Measurements from ENCODE around the gene PI4KB. TPM values are rescaled to one million over a fixed set of nuclear protein-coding genes. Genes with fewer than 3 reads are reported as not detected.
A peak's percentile ranks its signal among the peaks of the same experiment; 100 is the strongest.

PI4KB gene
- total and polyA plus RNA-seq, 9 of the 15 experiments (the other 6 are each of a cell fraction or from before 2014, with no cell fraction given) = 3.1 to 65.4 (median 45.1) TPM

DNA sequence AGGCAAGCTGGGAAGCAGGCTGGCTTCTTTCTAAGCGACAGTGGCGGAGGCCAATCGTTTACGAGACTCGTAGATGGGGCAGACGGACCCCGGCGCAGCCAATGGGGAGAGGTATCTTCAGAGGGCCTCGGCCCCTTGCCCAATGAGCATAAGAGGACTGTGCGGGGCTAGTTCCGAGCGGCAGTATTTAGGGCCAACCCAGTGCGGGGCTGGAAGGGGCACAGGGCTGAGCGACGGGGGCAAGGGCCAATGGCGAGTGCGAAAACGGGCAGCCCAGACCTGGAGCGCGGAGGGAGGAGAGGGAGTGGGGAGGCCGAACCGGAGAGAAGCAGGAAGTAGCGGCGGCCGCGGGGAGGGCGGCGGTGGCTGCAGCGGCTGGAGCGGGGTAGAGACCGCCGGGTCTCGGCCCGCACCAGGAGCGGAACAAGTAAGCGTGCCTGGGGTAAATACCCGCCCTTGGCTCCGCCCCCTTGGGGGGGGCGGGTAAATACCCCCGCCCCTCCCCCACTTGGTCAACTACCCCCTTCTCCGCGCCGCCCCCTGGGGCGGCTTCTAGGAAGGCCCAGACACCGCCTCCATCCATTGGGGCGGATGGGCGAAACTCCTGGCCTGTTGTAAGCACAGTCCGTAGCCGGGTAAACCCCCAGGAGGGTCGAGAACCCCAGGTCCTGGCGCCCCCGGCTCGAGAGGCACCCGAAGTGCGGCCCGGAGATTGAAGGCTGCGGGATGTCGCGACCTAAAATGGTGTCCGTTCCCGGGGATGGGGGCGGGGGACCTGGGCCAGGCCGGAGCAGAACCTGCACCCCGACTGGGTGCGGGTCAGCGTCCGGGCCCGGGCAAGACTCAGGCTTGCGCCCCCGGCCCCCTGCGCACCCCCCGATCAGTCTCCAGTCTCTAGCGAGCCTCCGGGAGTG is 45.0 kb downstream of the PI4KB start, which contains the start of gene ZNF687 (continued):
- TF ChIP-seq, protein P1, sequence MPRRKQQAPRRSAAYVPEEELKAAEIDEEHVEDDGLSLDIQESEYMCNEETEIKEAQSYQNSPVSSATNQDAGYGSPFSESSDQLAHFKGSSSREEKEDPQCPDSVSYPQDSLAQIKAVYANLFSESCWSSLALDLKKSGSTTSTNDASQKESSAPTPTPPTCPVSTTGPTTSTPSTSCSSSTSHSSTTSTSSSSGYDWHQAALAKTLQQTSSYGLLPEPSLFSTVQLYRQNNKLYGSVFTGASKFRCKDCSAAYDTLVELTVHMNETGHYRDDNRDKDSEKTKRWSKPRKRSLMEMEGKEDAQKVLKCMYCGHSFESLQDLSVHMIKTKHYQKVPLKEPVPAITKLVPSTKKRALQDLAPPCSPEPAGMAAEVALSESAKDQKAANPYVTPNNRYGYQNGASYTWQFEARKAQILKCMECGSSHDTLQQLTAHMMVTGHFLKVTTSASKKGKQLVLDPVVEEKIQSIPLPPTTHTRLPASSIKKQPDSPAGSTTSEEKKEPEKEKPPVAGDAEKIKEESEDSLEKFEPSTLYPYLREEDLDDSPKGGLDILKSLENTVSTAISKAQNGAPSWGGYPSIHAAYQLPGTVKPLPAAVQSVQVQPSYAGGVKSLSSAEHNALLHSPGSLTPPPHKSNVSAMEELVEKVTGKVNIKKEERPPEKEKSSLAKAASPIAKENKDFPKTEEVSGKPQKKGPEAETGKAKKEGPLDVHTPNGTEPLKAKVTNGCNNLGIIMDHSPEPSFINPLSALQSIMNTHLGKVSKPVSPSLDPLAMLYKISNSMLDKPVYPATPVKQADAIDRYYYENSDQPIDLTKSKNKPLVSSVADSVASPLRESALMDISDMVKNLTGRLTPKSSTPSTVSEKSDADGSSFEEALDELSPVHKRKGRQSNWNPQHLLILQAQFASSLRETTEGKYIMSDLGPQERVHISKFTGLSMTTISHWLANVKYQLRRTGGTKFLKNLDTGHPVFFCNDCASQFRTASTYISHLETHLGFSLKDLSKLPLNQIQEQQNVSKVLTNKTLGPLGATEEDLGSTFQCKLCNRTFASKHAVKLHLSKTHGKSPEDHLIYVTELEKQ (CRISPR knock-in tag; IDR thresholded peaks at IDR 0.05) = no peak
- TF ChIP-seq, protein P2, sequence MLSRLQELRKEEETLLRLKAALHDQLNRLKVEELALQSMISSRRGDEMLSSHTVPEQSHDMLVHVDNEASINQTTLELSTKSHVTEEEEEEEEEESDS (CRISPR knock-in tag; IDR thresholded peaks at IDR 0.05) = no peak
- TF ChIP-seq, protein P3, sequence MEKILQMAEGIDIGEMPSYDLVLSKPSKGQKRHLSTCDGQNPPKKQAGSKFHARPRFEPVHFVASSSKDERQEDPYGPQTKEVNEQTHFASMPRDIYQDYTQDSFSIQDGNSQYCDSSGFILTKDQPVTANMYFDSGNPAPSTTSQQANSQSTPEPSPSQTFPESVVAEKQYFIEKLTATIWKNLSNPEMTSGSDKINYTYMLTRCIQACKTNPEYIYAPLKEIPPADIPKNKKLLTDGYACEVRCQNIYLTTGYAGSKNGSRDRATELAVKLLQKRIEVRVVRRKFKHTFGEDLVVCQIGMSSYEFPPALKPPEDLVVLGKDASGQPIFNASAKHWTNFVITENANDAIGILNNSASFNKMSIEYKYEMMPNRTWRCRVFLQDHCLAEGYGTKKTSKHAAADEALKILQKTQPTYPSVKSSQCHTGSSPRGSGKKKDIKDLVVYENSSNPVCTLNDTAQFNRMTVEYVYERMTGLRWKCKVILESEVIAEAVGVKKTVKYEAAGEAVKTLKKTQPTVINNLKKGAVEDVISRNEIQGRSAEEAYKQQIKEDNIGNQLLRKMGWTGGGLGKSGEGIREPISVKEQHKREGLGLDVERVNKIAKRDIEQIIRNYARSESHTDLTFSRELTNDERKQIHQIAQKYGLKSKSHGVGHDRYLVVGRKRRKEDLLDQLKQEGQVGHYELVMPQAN (IDR thresholded peaks at IDR 0.05; ENCODE audit: borderline replicate concordance) = no peak
- no peak for TF ChIP-seq ZFP30 (CRISPR knock-in tag; IDR thresholded peaks at IDR 0.05; ENCODE audit: borderline replicate concordance)
- TF ChIP-seq POLR2H (tag; IDR thresholded peaks at IDR 0.05; ENCODE audit: low read depth) = peak; percentile 44; the same call in 1 of the 2 replicates
- no peak for TF ChIP-seq OTX1 (CRISPR knock-in tag; IDR thresholded peaks at IDR 0.05)
- TF ChIP-seq SOX6 (IDR thresholded peaks at IDR 0.05) = no peak
- TF ChIP-seq ATF1 (CRISPR knock-in tag; IDR thresholded peaks at IDR 0.05) = peak; percentile 39; the same call in 1 of the 2 replicates
- TF ChIP-seq ATF1 (tag; IDR thresholded peaks at IDR 0.05) = peak; percentile 50; the same call in 1 of the 2 replicates
- TF ChIP-seq COPS2 (conservative IDR thresholded peaks at IDR 0.05) = no peak
- no peak for TF ChIP-seq RFX7 (CRISPR knock-in tag; IDR thresholded peaks at IDR 0.05)
- TF ChIP-seq TAF1 (IDR thresholded peaks at IDR 0.05; ENCODE audit: control insufficient read depth, extremely low read depth, insufficient read depth, low read length, severe bottlenecking) = peak; percentile 64
- TF ChIP-seq, protein P4, sequence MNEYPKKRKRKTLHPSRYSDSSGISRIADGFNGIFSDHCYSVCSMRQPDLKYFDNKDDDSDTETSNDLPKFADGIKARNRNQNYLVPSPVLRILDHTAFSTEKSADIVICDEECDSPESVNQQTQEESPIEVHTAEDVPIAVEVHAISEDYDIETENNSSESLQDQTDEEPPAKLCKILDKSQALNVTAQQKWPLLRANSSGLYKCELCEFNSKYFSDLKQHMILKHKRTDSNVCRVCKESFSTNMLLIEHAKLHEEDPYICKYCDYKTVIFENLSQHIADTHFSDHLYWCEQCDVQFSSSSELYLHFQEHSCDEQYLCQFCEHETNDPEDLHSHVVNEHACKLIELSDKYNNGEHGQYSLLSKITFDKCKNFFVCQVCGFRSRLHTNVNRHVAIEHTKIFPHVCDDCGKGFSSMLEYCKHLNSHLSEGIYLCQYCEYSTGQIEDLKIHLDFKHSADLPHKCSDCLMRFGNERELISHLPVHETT (CRISPR knock-in tag; conservative IDR thresholded peaks at IDR 0.05 in 1 of 2, IDR thresholded peaks at IDR 0.05 in 1 of 2) = peak in 1 of 2 experiments; percentile 81; a peak in 2 of 4 replicates
- no peak for TF ChIP-seq CHCHD3 (CRISPR knock-in tag; IDR thresholded peaks at IDR 0.05)
- no peak for TF ChIP-seq BRCA1 (IDR thresholded peaks at IDR 0.05)
- no peak for TF ChIP-seq BRCA1 (CRISPR knock-in tag; IDR thresholded peaks at IDR 0.05)
- TF ChIP-seq ZNF830 (CRISPR knock-in tag; IDR thresholded peaks at IDR 0.05) = 0 out of 2 replicates have a peak, but pooled peaks have one; percentile 77
- no peak for TF ChIP-seq MYBL2 (IDR thresholded peaks at IDR 0.05; ENCODE audit: low read depth)
- TF ChIP-seq MYBL2 (CRISPR knock-in tag; IDR thresholded peaks at IDR 0.05; ENCODE audit: borderline replicate concordance) = no peak
- TF ChIP-seq, protein P5, sequence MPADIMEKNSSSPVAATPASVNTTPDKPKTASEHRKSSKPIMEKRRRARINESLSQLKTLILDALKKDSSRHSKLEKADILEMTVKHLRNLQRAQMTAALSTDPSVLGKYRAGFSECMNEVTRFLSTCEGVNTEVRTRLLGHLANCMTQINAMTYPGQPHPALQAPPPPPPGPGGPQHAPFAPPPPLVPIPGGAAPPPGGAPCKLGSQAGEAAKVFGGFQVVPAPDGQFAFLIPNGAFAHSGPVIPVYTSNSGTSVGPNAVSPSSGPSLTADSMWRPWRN (IDR thresholded peaks at IDR 0.05; ENCODE audit: low read depth) = no peak
